ENCODE results near the gene ENPP1. TPM values are rescaled to one million over a fixed set of nuclear protein-coding genes. Genes with fewer than 3 reads are reported as not detected.

Gene ENPP1
- total RNA-seq, 1 donor from 2014 or later, result 8.1 TPM

- Mint-ChIP-seq H3K9me3 (ENCODE audit: low read depth) (peaks cover 2% of the 10 kb centered on the region), H3K27ac (ENCODE audit: unreplicated experiment) (peak overlapping the region; percentile 37), H3K4me1 (ENCODE audit: low read depth) (peaks cover 56% of the 10 kb centered on the region), H3K27me3 (ENCODE audit: low read depth) (no peaks in the 10 kb centered on the region), H3K4me3 (ENCODE audit: unreplicated experiment) (no peak overlapping the region), H3K36me3 (ENCODE audit: low read depth) (no peaks in the 10 kb centered on the region)
- no peak for DNase-seq (ENCODE audit: low spot score)
- TF ChIP-seq CTCF (IDR thresholded peaks at IDR 0.05), result no peak
Measured at GRCh38 chr6:131861381-131861780, 53.6 kb downstream of the ENPP1 start.

DNA sequence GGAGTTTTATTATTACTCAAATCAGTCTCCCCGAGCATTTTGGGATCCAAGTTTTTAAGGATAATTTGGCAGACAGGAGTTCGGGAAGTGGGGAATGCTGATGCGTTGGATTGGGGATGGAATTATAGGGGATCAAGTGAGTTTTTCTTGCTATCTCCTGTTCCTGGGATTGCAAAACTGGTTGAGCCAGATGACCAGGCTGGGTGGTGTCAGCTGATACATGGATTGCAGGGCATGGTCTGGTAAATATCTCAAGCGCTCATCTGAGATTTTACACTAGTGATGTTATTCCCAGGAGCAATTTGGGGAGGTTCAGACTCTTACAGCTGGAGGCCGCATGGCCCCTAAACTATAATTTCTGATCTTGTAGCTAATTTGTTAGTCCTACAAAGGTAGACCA lies 54.7 kb downstream of the ENPP1 start:
- Mint-ChIP-seq H3K27ac (ENCODE audit: unreplicated experiment) (peak overlapping the region; percentile 66), H3K36me3 (ENCODE audit: low read depth) (no peaks in the 10 kb centered on the region), H3K4me1 (ENCODE audit: low read depth) (peaks cover 56% of the 10 kb centered on the region), H3K4me3 (ENCODE audit: unreplicated experiment) (no peak overlapping the region), H3K9me3 (ENCODE audit: low read depth) (peaks cover 2% of the 10 kb centered on the region), H3K27me3 (ENCODE audit: low read depth) (no peaks in the 10 kb centered on the region)
- TF ChIP-seq CTCF (IDR thresholded peaks at IDR 0.05), result no peak
- no peak for DNase-seq (ENCODE audit: low spot score)

DNA sequence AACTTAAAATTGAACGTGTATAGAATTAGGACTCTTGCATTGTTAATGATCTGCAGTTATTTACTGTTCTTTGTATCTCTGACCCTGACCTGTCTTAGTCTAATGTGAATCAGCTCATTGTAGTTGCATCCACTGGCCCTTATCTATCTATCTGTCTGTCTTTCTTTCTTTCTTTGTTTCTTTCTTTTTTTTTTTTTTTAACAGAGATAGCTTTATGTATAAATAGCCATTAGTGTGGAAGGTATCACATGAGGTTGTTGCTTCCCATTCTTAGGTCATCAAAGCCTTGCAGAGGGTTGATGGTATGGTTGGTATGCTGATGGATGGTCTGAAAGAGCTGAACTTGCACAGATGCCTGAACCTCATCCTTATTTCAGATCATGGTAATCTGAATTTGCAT lies 59.9 kb downstream of the ENPP1 start:
- no peak for DNase-seq (ENCODE audit: low spot score)
- TF ChIP-seq CTCF (IDR thresholded peaks at IDR 0.05), result no peak
- no peaks in the 10 kb centered on the region for H3K36me3 Mint-ChIP-seq (ENCODE audit: low read depth)
- no peak overlapping the region for H3K27ac Mint-ChIP-seq (ENCODE audit: unreplicated experiment)
- H3K27me3 Mint-ChIP-seq (ENCODE audit: low read depth), result no peaks in the 10 kb centered on the region
- peaks cover 2% of the 10 kb centered on the region for H3K9me3 Mint-ChIP-seq (ENCODE audit: low read depth)
- no peak overlapping the region for H3K4me3 Mint-ChIP-seq (ENCODE audit: unreplicated experiment)
- H3K4me1 Mint-ChIP-seq (ENCODE audit: low read depth), result peaks cover 24% of the 10 kb centered on the region

DNA sequence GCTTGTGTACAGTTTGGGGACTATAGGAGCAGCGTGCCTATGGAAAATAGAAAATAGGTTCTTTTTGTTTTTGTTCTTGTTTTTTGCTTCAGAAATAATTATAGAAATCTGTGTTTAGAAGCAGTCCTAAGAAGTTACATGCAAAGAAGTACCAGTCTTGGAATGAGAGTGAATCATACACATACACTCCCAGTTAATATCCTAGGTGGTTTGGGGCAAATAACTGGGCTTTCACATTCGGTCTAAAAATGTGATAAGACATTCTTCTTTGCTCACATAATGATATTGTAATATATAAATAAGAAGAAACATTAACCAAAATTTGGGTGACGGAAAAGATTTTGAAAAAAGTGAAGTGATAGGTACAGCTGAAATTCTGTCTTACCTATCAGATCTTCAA lies 61.0 kb downstream of the ENPP1 start:
- Mint-ChIP-seq H3K4me1 (ENCODE audit: low read depth) (peaks cover 16% of the 10 kb centered on the region), H3K27ac (ENCODE audit: unreplicated experiment) (no peak overlapping the region), H3K27me3 (ENCODE audit: low read depth) (no peaks in the 10 kb centered on the region), H3K9me3 (ENCODE audit: low read depth) (peaks cover 1% of the 10 kb centered on the region), H3K4me3 (ENCODE audit: unreplicated experiment) (no peak overlapping the region), H3K36me3 (ENCODE audit: low read depth) (peaks cover 1% of the 10 kb centered on the region)
- DNase-seq (ENCODE audit: low spot score), result no peak
- no peak for TF ChIP-seq CTCF (IDR thresholded peaks at IDR 0.05)

DNA sequence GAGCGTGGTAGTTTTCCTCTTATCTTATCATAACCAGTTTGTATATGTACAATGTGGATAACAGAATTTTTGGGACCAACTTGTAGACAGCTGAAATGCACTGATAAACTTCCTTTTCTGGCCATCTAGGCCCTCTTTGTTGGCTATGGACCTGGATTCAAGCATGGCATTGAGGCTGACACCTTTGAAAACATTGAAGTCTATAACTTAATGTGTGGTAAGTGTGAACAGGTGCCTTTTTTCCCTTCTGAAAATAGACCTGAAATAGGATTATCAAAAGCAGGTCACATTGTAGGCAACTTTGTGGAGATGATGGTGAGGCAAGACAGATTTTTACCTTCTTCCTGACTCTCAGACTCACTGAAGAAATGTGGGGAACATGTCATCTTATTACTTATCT lies 67.8 kb downstream of the ENPP1 start:
- no peak for TF ChIP-seq CTCF (IDR thresholded peaks at IDR 0.05)
- H3K9me3 Mint-ChIP-seq (ENCODE audit: low read depth), result no peaks in the 10 kb centered on the region
- H3K4me3 Mint-ChIP-seq (ENCODE audit: unreplicated experiment), result no peak overlapping the region
- no peaks in the 10 kb centered on the region for H3K27me3 Mint-ChIP-seq (ENCODE audit: low read depth)
- DNase-seq (ENCODE audit: low spot score), result no peak
- no peaks in the 10 kb centered on the region for H3K4me1 Mint-ChIP-seq (ENCODE audit: low read depth)
- H3K27ac Mint-ChIP-seq (ENCODE audit: unreplicated experiment), result no peak overlapping the region
- H3K36me3 Mint-ChIP-seq (ENCODE audit: low read depth), result peaks cover 17% of the 10 kb centered on the region

Data from chondrocyte (in vitro differentiated cells).